ENCODE data around the gene ZNG1A.

DNA sequence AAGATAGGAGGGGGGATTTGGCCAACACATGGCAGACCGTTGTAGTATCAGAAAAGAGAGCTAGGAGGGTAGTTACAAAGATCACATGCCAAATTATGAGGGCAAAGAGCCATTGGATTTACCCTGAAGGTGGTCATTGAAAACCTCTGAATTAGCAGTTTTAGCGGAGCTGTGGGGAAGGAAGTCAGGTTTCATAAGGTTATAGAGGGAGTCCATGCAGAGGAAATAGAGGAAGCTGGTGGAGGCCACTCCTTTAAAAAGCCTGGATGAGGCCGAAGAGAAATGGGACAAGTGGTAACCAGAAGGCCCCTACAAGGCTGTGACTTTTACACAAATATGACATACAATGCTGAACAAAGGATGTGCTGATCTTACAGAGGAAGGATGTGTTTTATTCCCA is 49.0 kb upstream of the ZNG1A start:
- TF ChIP-seq, protein P1, sequence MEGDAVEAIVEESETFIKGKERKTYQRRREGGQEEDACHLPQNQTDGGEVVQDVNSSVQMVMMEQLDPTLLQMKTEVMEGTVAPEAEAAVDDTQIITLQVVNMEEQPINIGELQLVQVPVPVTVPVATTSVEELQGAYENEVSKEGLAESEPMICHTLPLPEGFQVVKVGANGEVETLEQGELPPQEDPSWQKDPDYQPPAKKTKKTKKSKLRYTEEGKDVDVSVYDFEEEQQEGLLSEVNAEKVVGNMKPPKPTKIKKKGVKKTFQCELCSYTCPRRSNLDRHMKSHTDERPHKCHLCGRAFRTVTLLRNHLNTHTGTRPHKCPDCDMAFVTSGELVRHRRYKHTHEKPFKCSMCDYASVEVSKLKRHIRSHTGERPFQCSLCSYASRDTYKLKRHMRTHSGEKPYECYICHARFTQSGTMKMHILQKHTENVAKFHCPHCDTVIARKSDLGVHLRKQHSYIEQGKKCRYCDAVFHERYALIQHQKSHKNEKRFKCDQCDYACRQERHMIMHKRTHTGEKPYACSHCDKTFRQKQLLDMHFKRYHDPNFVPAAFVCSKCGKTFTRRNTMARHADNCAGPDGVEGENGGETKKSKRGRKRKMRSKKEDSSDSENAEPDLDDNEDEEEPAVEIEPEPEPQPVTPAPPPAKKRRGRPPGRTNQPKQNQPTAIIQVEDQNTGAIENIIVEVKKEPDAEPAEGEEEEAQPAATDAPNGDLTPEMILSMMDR (IDR thresholded peaks at IDR 0.05), result no peak
- TF ChIP-seq POLR2A (IDR thresholded peaks at IDR 0.05) (no peak), POLR2AphosphoS5 (IDR thresholded peaks at IDR 0.05) (no peak)
